Epidermal melanocyte (primary cell): ENCODE results near the gene ALPL.
A peak's percentile ranks its signal among the peaks of the same experiment; 100 is the strongest.

Experiments used
- DNase-seq: peaks from one replicate; pipeline ENCODE4 v3.0.0; 2011; ENCODE audit warnings: low spot score; ENCODE audit not compliant: insufficient read length

The ALPL gene

GRCh38 chr1:21526441-21526840 lies 17.2 kb downstream of the ALPL start:
- DNase-seq = no peak

- DNase-seq = no peak
Observed at GRCh38 chr1:21530368-21531016, 21.3 kb downstream of the ALPL start.

- DNase-seq = no peak
Observed at GRCh38 chr1:21531241-21531640, 22.0 kb downstream of the ALPL start.

GRCh38 chr1:21532496-21532895 lies 23.3 kb downstream of the ALPL start:
- DNase-seq = no peak

DNA sequence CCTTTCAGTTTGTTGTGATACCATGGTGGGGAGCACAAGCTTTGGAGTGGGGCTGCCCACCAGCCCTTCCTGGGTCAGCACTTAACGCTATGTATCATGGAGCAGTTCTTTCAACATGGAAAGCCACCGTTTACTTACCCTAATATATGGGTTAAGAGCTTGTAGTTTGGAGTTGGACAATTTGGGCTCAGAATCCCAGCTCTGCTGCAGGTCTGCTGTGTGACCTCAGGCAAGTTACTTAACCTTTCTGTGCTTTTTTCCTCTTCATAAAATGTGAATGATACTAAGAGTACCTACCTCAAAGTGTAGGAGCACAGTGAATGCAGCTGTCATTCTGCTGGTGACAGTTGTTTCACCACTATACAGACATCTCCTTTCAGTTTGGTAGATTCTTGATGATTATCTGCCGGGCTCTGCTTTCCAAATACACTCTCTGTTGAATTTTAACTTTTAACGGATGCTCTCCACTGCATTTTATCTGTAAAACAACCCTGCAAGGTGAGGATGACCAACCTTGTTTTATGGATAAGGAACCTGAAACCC lies 23.8 kb downstream of the ALPL start:
- DNase-seq = no peak

DNA sequence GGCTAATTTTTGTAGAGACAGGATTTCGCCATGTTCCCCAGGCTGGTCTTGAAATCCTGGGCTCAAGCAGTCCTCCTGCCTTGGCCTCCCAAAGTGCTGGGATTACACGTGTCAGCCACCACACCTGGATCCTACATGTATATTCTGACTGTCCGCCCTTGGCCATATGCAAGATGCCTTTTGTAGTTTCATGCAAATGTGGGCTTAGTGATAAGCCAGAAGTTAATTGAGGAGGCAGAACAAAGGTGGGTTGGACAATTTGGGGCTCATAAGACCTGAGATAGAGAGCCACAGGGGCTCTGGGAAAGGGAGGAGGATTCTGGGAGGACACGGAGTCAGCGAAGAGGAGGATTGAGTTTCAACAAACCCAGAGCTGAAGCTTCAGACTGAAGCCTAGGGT lies 24.9 kb downstream of the ALPL start:
- DNase-seq = no peak

DNA sequence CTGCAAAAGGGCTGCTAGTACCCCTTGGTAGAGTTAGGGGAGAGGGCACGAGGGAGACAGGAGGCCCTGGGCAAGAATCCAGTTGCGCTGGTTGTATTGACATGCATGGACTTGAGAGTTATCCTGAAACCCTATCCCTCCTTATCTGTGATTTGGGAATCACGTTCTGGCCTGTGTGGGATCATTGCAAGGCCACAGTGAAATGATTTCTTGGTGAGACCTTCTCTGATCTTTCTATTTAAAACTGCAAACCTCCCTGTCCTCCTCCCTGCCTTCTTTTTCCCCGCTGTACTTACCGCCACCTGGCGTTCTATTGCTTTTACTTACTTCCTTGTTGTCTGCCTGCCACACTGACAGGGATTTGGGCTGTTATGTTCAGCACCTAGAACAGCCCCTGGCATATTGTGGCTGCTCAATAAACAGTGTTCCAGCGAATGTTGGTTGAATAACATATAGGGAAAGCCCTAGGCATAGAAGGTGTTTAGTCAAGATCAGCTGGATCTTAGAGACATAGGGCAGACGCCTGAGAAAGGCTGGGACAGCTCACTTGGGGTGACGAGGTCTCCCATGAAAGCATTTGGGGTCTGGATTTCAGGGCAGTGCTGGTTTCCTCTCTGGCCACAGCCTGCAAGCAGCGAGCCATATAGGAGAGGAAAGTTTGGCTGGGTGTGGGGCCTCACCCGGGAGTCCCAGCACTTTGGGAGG lies 25.6 kb downstream of the ALPL start:
- no peak for DNase-seq

- no peak for DNase-seq
Observed at GRCh38 chr1:21536218-21536617, 27.0 kb downstream of the ALPL start.

DNA sequence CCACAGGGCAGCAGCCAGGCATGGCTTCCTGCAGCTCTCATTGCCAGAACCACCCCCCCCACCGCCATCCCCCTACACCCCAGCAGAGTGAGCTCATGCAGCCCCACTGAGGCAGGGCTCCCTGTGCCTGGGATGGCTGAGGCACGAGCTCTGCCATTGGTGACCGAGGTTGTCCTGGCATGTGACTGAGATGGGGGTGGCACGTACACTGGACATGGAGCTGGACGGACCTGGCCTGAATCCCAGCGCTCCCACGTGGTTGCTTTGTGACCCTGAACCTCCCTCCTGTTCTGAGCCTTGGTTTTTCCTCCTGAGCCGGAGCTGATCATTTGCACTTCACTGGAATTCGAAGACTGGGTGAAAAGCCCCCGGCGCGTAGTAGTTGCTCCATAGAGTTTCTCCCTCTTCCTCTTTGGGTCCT lies 28.3 kb downstream of the ALPL start:
- no peak for DNase-seq

DNA sequence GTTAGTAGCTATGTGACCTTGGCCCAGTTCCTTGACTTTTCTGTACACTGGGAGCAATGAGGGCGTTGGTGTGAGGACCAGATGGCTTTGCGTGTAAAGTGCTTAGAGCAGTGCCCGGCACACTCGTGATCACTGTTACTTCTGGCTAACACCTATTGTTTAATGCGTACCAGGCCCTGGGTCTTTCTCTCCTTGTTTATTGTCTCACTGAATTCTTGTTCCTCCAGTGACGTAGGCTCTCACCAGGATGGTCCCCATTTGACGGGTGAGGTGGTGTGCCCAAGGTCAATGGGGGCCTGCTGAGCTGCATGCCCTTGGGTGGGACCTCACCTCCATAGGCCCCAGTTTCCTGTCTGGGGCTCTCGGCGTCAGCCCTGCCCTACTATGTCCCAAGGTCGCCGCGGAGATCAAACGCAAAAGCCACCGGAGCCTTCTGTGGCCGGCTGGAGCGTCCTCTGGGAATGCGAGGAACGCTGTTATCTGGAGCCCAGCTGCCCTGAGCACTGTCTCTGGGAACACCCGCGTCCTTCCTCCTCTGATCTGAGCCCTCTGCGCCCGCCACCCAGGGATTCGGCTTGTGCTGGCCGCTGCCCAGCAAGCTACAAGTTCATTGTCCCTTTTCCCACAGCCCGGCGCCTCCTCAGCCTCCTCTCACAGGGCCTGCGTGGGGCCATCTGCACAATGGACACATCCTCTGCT lies 28.9 kb downstream of the ALPL start:
- DNase-seq = no peak

DNA sequence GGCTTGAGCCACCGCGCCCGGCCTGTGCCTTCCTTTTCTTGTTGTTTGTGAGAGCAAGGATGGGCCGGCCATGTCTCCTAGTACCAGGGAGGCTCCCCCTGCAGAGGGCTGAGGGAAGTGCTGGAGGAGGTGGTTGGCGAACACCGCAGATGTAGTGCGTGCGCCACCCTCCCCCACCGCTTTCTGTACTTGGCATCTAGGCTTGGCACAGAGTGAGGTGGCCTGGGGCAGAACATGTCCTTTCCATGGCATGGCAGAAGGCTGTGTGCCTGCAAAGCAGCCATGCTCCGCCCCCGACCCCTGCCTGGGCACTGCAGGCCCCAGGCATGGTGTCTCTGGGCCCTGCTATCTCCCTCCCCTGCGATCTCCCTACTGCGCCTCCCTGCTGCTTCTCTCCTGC lies 30.7 kb downstream of the ALPL start:
- DNase-seq = peak; percentile 38

- DNase-seq = no peak
Observed at GRCh38 chr1:21541329-21541728, 32.1 kb downstream of the ALPL start.

DNA sequence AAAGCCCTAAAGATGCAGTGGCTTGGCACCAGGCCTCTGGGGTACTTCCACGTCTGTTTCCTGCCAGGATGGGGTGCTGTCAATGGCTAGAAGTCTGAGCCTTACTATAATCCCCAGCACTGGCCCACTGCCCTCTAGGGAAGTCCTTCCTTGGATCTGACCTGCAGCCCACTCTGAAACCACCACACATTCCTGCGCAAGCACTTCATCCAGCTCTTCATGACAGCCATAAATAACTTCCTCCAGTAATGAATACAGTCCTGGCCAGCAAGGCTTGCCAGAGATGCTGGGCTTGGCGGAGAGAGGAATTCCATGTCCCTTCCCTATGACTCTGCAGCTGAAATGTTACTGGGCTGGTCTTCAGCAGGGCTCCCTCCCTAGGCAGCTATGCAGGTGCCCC lies 32.6 kb downstream of the ALPL start:
- no peak for DNase-seq

GRCh38 chr1:21543598-21543997 lies 34.4 kb downstream of the ALPL start:
- DNase-seq = no peak

DNA sequence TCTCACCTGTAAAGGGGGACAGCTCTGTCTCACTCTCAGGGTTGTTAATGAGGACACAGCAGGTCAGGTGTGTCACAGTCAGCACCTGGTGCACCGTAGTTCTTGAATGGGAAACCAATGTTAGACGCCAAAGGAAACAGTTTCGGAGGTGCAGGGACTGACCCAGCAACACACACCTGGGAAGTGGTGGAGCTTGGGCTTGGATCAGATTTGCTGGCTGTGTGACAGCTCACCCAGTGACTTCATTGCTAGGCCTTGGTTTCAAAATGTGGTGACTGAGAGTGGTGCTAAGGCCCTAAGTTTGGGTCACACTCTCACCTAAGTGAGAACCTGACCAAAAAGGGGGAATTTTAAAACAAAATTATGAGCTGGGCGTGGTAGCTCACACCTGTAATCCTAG lies 34.9 kb downstream of the ALPL start:
- no peak for DNase-seq

GRCh38 chr1:21546122-21546825 lies 37.1 kb downstream of the ALPL start:
- DNase-seq = no peak

DNA sequence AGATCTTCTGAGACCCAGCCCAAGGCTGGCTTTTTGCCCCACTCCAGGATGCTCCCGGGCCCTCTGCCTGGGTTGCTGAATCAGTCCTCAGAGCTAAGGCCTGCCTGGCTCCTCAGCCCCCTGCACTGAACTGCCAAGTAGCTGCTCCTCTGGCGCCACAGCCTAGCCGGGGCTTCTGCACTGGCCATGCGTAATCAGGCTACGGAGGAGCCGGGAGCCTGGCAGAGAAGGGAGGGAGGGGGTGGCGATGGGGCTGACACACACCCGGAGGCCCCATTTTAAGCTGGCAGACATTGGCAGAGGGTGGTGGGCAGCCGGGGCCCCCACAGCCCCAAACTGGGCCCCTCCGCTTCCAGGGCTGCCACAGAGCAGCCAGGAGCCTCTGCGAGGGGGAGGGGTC lies 38.7 kb downstream of the ALPL start:
- no peak for DNase-seq

- DNase-seq = no peak
Observed at GRCh38 chr1:21550097-21550496, 40.9 kb downstream of the ALPL start.

DNA sequence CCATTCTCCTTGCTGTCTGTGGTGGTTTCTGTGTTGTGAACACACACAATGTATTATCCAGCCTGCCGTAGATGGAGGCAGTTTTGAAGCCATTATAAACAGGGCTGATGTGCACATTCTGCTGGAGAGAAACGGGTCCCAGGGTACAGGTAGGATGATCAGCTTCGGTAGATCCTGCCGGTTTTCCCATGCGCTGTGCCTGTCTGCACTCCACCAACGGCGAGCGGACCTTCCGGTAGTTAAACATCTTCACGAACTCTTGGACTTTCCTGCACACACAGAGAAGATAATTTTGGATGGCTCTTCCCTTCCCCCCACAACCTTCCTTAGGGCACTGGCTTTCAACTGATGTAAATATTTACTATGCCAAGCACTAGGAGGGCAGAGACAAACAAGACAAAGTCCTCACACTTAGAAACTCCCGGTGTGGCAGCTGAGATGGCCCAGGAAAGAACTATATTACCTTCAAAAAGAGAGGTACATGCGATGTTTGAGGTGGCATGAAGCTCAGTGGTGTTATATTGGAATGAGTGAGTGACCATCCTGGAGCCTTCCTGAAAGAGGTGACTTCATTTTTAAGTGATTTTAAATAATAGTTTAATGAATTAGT lies 41.7 kb downstream of the ALPL start:
- no peak for DNase-seq

GRCh38 chr1:21552715-21553114 lies 43.5 kb downstream of the ALPL start:
- DNase-seq = no peak
